IMR-90 (cell line): Measurements from ENCODE around the gene CDC73. TPM values are rescaled to one million over a fixed set of nuclear protein-coding genes. Genes with fewer than 3 reads are reported as not detected.

ENCODE experiments used
- ATAC-seq: fragments of 200-7000 bp; cut with Tn5 transposase; 2 replicates; pipeline ENCODE4 v1.9.1; 2020; ENCODE audit warnings: low read depth, mild to moderate bottlenecking, moderate library complexity
- BruUV-seq: library from RNA; stranded (reverse); fragments of 400-500 nt; replicated peaks from 2 replicates; lab custom pipeline; 2021; lab: Mats Ljungman, UMichigan
- CTCF ChIA-PET: fragments of 300-600 bp; formaldehyde crosslinking; extraction: SDS; loops from one replicate; lab custom pipeline; 2021; ENCODE audit warnings: antibody characterized with exemption; lab: Yijun Ruan, JAX
- POLR2A ChIA-PET: fragments of 300-600 bp; sonication (Branson Sonifier 250); formaldehyde crosslinking; loops from one replicate; lab custom pipeline; 2022; ENCODE audit warnings: antibody characterized with exemption; ENCODE audit not compliant: unreplicated experiment; lab: Charles Lee
- DNase-seq: peaks from one replicate; pipeline ENCODE4 v3.0.0; 2013
- H2AFZ ChIP-seq: replicated peaks from 2 replicates; pipeline ENCODE3; 2013; ENCODE audit warnings: low read length, mild to moderate bottlenecking; ENCODE audit not compliant: poor library complexity
- H2AK5ac ChIP-seq: 2 replicates; pipeline ENCODE4 v1.6.1; 2013; ENCODE audit warnings: low read depth, low read length, inconsistent platforms
- H2AK9ac ChIP-seq: replicated peaks from 2 replicates; pipeline ENCODE3; 2013; ENCODE audit warnings: mild to moderate bottlenecking, low read depth, low read length, moderate library complexity; ENCODE audit not compliant: poor library complexity
- H2BK120ac ChIP-seq: 2 replicates; pipeline ENCODE4 v1.6.1; 2013; ENCODE audit warnings: low read depth, low read length, inconsistent platforms
- H2BK15ac ChIP-seq: 3 replicates; pipeline ENCODE4 v1.6.1; 2013; ENCODE audit warnings: low read depth, low read length, inconsistent platforms
- H2BK20ac ChIP-seq: 2 replicates; pipeline ENCODE4 v1.6.1; 2013; ENCODE audit warnings: low read depth, mild to moderate bottlenecking, inconsistent platforms, low read length, moderate library complexity
- H2BK5ac ChIP-seq: 2 replicates; pipeline ENCODE4 v1.6.1; 2013; ENCODE audit warnings: mild to moderate bottlenecking, low read depth, low read length, inconsistent platforms; ENCODE audit not compliant: poor library complexity, severe bottlenecking
- H3K14ac ChIP-seq: replicated peaks from 2 replicates; pipeline ENCODE4 v1.6.1; 2013; ENCODE audit warnings: low read depth, low read length, inconsistent platforms
- H3K18ac ChIP-seq: 2 replicates; pipeline ENCODE4 v1.6.1; 2013; ENCODE audit warnings: low read depth, low read length, control low read depth
- H3K23ac ChIP-seq: 2 replicates; pipeline ENCODE4 v1.6.1; 2013; ENCODE audit warnings: low read depth, low read length, inconsistent platforms
- H3K27ac ChIP-seq: 2 replicates; pipeline ENCODE4 v1.5.1; 2013; ENCODE audit warnings: mild to moderate bottlenecking, control low read depth, low read length; ENCODE audit not compliant: insufficient read depth
- H3K27me3 ChIP-seq: 2 replicates; pipeline ENCODE4 v1.6.1; 2013; ENCODE audit warnings: low read length; ENCODE audit not compliant: control insufficient read depth, insufficient read depth
- H3K36me3 ChIP-seq: 2 replicates; pipeline ENCODE4 v1.6.1; 2013; ENCODE audit warnings: low read length, mixed read lengths; ENCODE audit not compliant: control insufficient read depth, insufficient read depth
- H3K4ac ChIP-seq: 2 replicates; pipeline ENCODE4 v1.6.1; 2013; ENCODE audit warnings: low read depth, low read length, inconsistent platforms
- H3K4me1 ChIP-seq: 2 replicates; pipeline ENCODE4 v1.6.1; 2013; ENCODE audit warnings: low read length, mixed read lengths; ENCODE audit not compliant: control insufficient read depth, insufficient read depth
- H3K4me2 ChIP-seq: 2 replicates; pipeline ENCODE4 v1.6.1; 2013; ENCODE audit warnings: low read depth, mild to moderate bottlenecking, control low read depth, low read length, moderate library complexity
- H3K4me3 ChIP-seq: 2 replicates; pipeline ENCODE4 v1.5.1; 2013; ENCODE audit warnings: low read depth, mild to moderate bottlenecking, control low read depth, low read length, moderate library complexity; ENCODE audit not compliant: insufficient read depth
- H3K56ac ChIP-seq: 2 replicates; pipeline ENCODE4 v1.6.1; 2013; ENCODE audit warnings: low read length, inconsistent platforms; ENCODE audit not compliant: insufficient read depth; ENCODE audit errors: extremely low read depth
- H3K79me1 ChIP-seq, 2 experiments: 2 replicates each; pipeline ENCODE4 v1.6.1; 2013; ENCODE audit warnings: low read length in 2 of 2, inconsistent platforms in 1 of 2, low read depth in 1 of 2
- H3K9ac ChIP-seq: 2 replicates; pipeline ENCODE4 v1.6.1; 2013; ENCODE audit warnings: low read depth, low read length, control low read depth
- H3K9me1 ChIP-seq: 2 replicates; pipeline ENCODE4 v1.6.1; 2013; ENCODE audit warnings: low read length, inconsistent platforms; ENCODE audit not compliant: insufficient read depth
- H3K9me3 ChIP-seq: 2 replicates; pipeline ENCODE4 v1.6.1; 2013; ENCODE audit warnings: low read length; ENCODE audit not compliant: control insufficient read depth, insufficient read depth
- H4K20me1 ChIP-seq: 2 replicates; pipeline ENCODE4 v1.6.1; 2013; ENCODE audit warnings: low read length, inconsistent platforms; ENCODE audit not compliant: insufficient read depth
- H4K5ac ChIP-seq: 2 replicates; pipeline ENCODE4 v1.6.1; 2013; ENCODE audit warnings: mild to moderate bottlenecking, low read depth, low read length, control low read depth
- H4K8ac ChIP-seq, 2 experiments: 2 replicates each; pipeline ENCODE4 v1.6.1; 2013; ENCODE audit warnings: low read depth in 2 of 2, low read length in 2 of 2, control low read depth in 1 of 2, inconsistent platforms in 1 of 2
- H4K91ac ChIP-seq: 2 replicates; pipeline ENCODE4 v1.6.1; 2013; ENCODE audit warnings: low read depth, low read length, inconsistent platforms; ENCODE audit not compliant: insufficient read depth
- BHLHE40 ChIP-seq: fragments of 150-350 bp; IDR thresholded peaks from 2 replicates; pipeline ENCODE4 v1.6.1; 2016; ENCODE audit warnings: mild to moderate bottlenecking, low read depth, low read length
- CEBPB ChIP-seq: IDR thresholded peaks from 2 replicates; pipeline ENCODE4 v1.6.1; 2012; ENCODE audit warnings: low read depth, low read length, improper control_type of control experiment
- CHD1 ChIP-seq: IDR thresholded peaks from 2 replicates; pipeline ENCODE4 v1.6.1; 2012; ENCODE audit warnings: low read depth, low read length, improper control_type of control experiment
- ELK1 ChIP-seq: fragments of 150-350 bp; IDR thresholded peaks from 2 replicates; pipeline ENCODE4 v1.6.1; 2016; ENCODE audit warnings: low read depth, mild to moderate bottlenecking, low read length, moderate library complexity, borderline replicate concordance
- FOS ChIP-seq: fragments of 150-350 bp; IDR thresholded peaks from 2 replicates; pipeline ENCODE4 v1.6.1; 2016; ENCODE audit warnings: low read depth, low read length
- MAFK ChIP-seq: IDR thresholded peaks from 2 replicates; pipeline ENCODE4 v1.6.1; 2012; ENCODE audit warnings: low read depth, low read length, improper control_type of control experiment
- MAZ ChIP-seq: IDR thresholded peaks from 2 replicates; pipeline ENCODE4 v1.6.1; 2012; ENCODE audit warnings: low read depth, mild to moderate bottlenecking, low read length, improper control_type of control experiment, moderate library complexity, borderline replicate concordance
- MXI1 ChIP-seq: IDR thresholded peaks from 2 replicates; pipeline ENCODE4 v1.6.1; 2012; ENCODE audit warnings: low read depth, mild to moderate bottlenecking, low read length, moderate library complexity, borderline replicate concordance
- NFE2L2 ChIP-seq: fragments of 150-350 bp; IDR thresholded peaks from 2 replicates; pipeline ENCODE4 v1.6.1; 2016; ENCODE audit warnings: low read depth, mild to moderate bottlenecking, low read length
- POLR2A ChIP-seq: IDR thresholded peaks from 2 replicates; pipeline ENCODE4 v1.6.1; 2012; ENCODE audit warnings: mild to moderate bottlenecking, low read depth, low read length
- RAD21 ChIP-seq: IDR thresholded peaks from 2 replicates; pipeline ENCODE4 v1.6.1; 2012; ENCODE audit warnings: low read length, improper control_type of control experiment
- RCOR1 ChIP-seq: IDR thresholded peaks from 2 replicates; pipeline ENCODE4 v1.6.1; 2012; ENCODE audit warnings: mild to moderate bottlenecking, low read length, improper control_type of control experiment; ENCODE audit not compliant: insufficient replicate concordance
- RFX5 ChIP-seq: IDR thresholded peaks from 2 replicates; pipeline ENCODE4 v1.8.0; 2012; ENCODE audit warnings: low read depth, mild to moderate bottlenecking, low read length, moderate library complexity
- WGBS, 2 experiments: methylation state at CpG; one replicate each; pipeline versions ENCODE4 v1.1.5 to v1.1.7; 2013; ENCODE audit warnings: missing lambda C conversion rate in 2 of 2; ENCODE audit not compliant: insufficient read length in 1 of 2; ENCODE audit errors: extremely low coverage in 2 of 2; 5-methylcytosine and 5-hydroxymethylcytosine counted together
- dilution Hi-C: fragments of 300-500 bp; cut with HindIII; formaldehyde crosslinking; loops from one replicate; pipeline ENCODE4 v1.14.3; 2018; ENCODE audit warnings: low sequenced_read_pairs; ENCODE audit not compliant: unreplicated experiment
- in situ Hi-C: fragments of 300-500 bp; cut with MboI; formaldehyde crosslinking; loops from 3 replicates; pipeline ENCODE4 v1.14.3; 2019; ENCODE audit warnings: low sequenced_read_pairs, inconsistent platforms, mixed read lengths
- intact Hi-C: fragments of 100-400 bp; cut with micrococcal nuclease; formaldehyde crosslinking; loops from 2 replicates; pipeline ENCODE4 v1.10.0; 2022
- polyA plus RNA-seq, 3 experiments: library from polyadenylated mRNA; depleted of rRNA; stranded (reverse); fragments of >200 nt; gene quantifications; 2 replicates each; pipeline ENCODE4 v1.2.3, GENCODE V29; 2012; ENCODE audit warnings: low replicate concordance in 1 of 3
- total RNA-seq: library from RNA; depleted of rRNA; stranded (reverse); fragments of >200 nt; gene quantifications from 2 replicates; pipeline ENCODE4 v1.2.3, GENCODE V29; 2012
- TF ChIP-seq, protein P1 (sequence below): conservative IDR thresholded peaks from 2 replicates; pipeline ENCODE4 v1.5.1; 2012; ENCODE audit warnings: mild to moderate bottlenecking, low read depth, low read length, improper control_type of control experiment

CDC73 gene
- total and polyA plus RNA-seq, 2 of the 4 experiments (the other 2 are of a cell fraction): 22.1 to 29.6 TPM

- no TSS peak for BruUV-seq
- Histone ChIP-seq H2BK15ac (no peak overlapping the region), H2BK20ac (no peak overlapping the region), H3K27me3 (no peaks in the 10 kb centered on the region), H2BK120ac (no peak overlapping the region), H3K56ac (no peak overlapping the region), H2BK5ac (no peak overlapping the region), H3K9me1 (no peaks in the 10 kb centered on the region), H3K18ac (no peak overlapping the region), H3K9me3 (no peaks in the 10 kb centered on the region), H2AFZ (no peak overlapping the region), H2AK9ac (no peak overlapping the region), H3K4me3 (no peak overlapping the region), H3K27ac (no peak overlapping the region), H3K4me1 (no peaks in the 10 kb centered on the region), H3K14ac (no peak overlapping the region), H3K9ac (no peak overlapping the region), H3K36me3 (peaks cover 22% of the 10 kb centered on the region), H4K5ac (no peak overlapping the region), H4K91ac (no peak overlapping the region), H4K20me1 (no peaks in the 10 kb centered on the region), H3K23ac (no peak overlapping the region), H3K4me2 (no peak overlapping the region), H3K79me1 (no peaks in the 10 kb centered on the region; a peak in 1 of 4 replicates), H4K8ac (no peak overlapping the region), H3K4ac (no peak overlapping the region), H2AK5ac (no peak overlapping the region)
- WGBS, 2 experiments: no CpG with 5 or more reads among the region's 1 CpG
- TF ChIP-seq RCOR1 (no peak), ELK1 (no peak), MXI1 (no peak), FOS (no peak), BHLHE40 (no peak), NFE2L2 (no peak), RAD21 (no peak), RFX5 (no peak), MAFK (no peak), CHD1 (no peak), CEBPB (no peak), POLR2A (no peak), MAZ (no peak)
- TF ChIP-seq, protein P1, sequence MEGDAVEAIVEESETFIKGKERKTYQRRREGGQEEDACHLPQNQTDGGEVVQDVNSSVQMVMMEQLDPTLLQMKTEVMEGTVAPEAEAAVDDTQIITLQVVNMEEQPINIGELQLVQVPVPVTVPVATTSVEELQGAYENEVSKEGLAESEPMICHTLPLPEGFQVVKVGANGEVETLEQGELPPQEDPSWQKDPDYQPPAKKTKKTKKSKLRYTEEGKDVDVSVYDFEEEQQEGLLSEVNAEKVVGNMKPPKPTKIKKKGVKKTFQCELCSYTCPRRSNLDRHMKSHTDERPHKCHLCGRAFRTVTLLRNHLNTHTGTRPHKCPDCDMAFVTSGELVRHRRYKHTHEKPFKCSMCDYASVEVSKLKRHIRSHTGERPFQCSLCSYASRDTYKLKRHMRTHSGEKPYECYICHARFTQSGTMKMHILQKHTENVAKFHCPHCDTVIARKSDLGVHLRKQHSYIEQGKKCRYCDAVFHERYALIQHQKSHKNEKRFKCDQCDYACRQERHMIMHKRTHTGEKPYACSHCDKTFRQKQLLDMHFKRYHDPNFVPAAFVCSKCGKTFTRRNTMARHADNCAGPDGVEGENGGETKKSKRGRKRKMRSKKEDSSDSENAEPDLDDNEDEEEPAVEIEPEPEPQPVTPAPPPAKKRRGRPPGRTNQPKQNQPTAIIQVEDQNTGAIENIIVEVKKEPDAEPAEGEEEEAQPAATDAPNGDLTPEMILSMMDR: no peak
- dilution Hi-C loops (no loop called here), in situ Hi-C loops (no loop called here), intact Hi-C loops (no loop called here)
- CTCF ChIA-PET: interaction anchor here (0.6 kb wide), 1 partner anchor 250 kb away, joined by 10 read pairs; no protein-coding TSS in a partner anchor
- no peak for ATAC-seq
- no peak for DNase-seq
- POLR2A ChIA-PET: no interaction called here
Observed at GRCh38 chr1:193085263-193085662, 36.6 kb upstream of the CDC73 start.
